ENCODE results near the gene BCL11A.

Gene BCL11A

GRCh38 chr2:60486067-60486466 lies 67.4 kb downstream of the BCL11A start:
- ATAC-seq (ENCODE audit: low read depth) (no peak), DNase-seq (ENCODE audit: low spot score) (no peak)
- no peak overlapping the region for H3K27ac ChIP-seq (ENCODE audit: poor library complexity, severe bottlenecking)
- no peaks in the 10 kb centered on the region for H3K4me1 ChIP-seq (ENCODE audit: insufficient read depth, poor library complexity, severe bottlenecking)
- no peak for TF ChIP-seq CTCF (IDR thresholded peaks at IDR 0.05; ENCODE audit: poor library complexity, severe bottlenecking)
- H3K4me3 ChIP-seq (ENCODE audit: severe bottlenecking) = no peak overlapping the region
- no peaks in the 10 kb centered on the region for H3K9me3 ChIP-seq (ENCODE audit: severe bottlenecking)
- H3K36me3 ChIP-seq (ENCODE audit: low read depth) = no peaks in the 10 kb centered on the region
- H3K27me3 ChIP-seq (ENCODE audit: insufficient read depth, poor library complexity, severe bottlenecking) = no peaks in the 10 kb centered on the region

- no peak for ATAC-seq (ENCODE audit: low read depth)
- no peaks in the 10 kb centered on the region for H3K36me3 ChIP-seq (ENCODE audit: low read depth)
- TF ChIP-seq CTCF (IDR thresholded peaks at IDR 0.05; ENCODE audit: poor library complexity, severe bottlenecking) = no peak
- H3K27ac ChIP-seq (ENCODE audit: poor library complexity, severe bottlenecking) = no peak overlapping the region
- DNase-seq (ENCODE audit: low spot score) = no peak
- H3K27me3 ChIP-seq (ENCODE audit: insufficient read depth, poor library complexity, severe bottlenecking) = no peaks in the 10 kb centered on the region
- H3K4me3 ChIP-seq (ENCODE audit: severe bottlenecking) = no peak overlapping the region
- no peaks in the 10 kb centered on the region for H3K9me3 ChIP-seq (ENCODE audit: severe bottlenecking)
- no peaks in the 10 kb centered on the region for H3K4me1 ChIP-seq (ENCODE audit: insufficient read depth, poor library complexity, severe bottlenecking)
These were observed 67.9 kb downstream of the BCL11A start for GRCh38 chr2:60485550-60485949.

- Histone ChIP-seq H3K27ac (ENCODE audit: poor library complexity, severe bottlenecking) (no peak overlapping the region), H3K4me3 (ENCODE audit: severe bottlenecking) (no peak overlapping the region), H3K9me3 (ENCODE audit: severe bottlenecking) (no peaks in the 10 kb centered on the region), H3K4me1 (ENCODE audit: insufficient read depth, poor library complexity, severe bottlenecking) (peaks cover 3% of the 10 kb centered on the region), H3K27me3 (ENCODE audit: insufficient read depth, poor library complexity, severe bottlenecking) (no peaks in the 10 kb centered on the region), H3K36me3 (ENCODE audit: low read depth) (no peaks in the 10 kb centered on the region)
- DNase-seq (ENCODE audit: low spot score) (no peak), ATAC-seq (ENCODE audit: low read depth) (no peak)
- no peak for TF ChIP-seq CTCF (IDR thresholded peaks at IDR 0.05; ENCODE audit: poor library complexity, severe bottlenecking)
These were observed 68.4 kb downstream of the BCL11A start for GRCh38 chr2:60485055-60485454.

- Histone ChIP-seq H3K27ac (ENCODE audit: poor library complexity, severe bottlenecking) (no peak overlapping the region), H3K27me3 (ENCODE audit: insufficient read depth, poor library complexity, severe bottlenecking) (no peaks in the 10 kb centered on the region), H3K4me3 (ENCODE audit: severe bottlenecking) (no peak overlapping the region), H3K9me3 (ENCODE audit: severe bottlenecking) (no peaks in the 10 kb centered on the region), H3K36me3 (ENCODE audit: low read depth) (no peaks in the 10 kb centered on the region), H3K4me1 (ENCODE audit: insufficient read depth, poor library complexity, severe bottlenecking) (peaks cover 11% of the 10 kb centered on the region)
- no peak for ATAC-seq (ENCODE audit: low read depth)
- DNase-seq (ENCODE audit: low spot score) = no peak
- TF ChIP-seq CTCF (IDR thresholded peaks at IDR 0.05; ENCODE audit: poor library complexity, severe bottlenecking) = no peak
These were observed 69.3 kb downstream of the BCL11A start for GRCh38 chr2:60484133-60484645.

GRCh38 chr2:60483401-60483800 lies 70.1 kb downstream of the BCL11A start:
- Histone ChIP-seq H3K4me3 (ENCODE audit: severe bottlenecking) (no peak overlapping the region), H3K4me1 (ENCODE audit: insufficient read depth, poor library complexity, severe bottlenecking) (peaks cover 14% of the 10 kb centered on the region), H3K9me3 (ENCODE audit: severe bottlenecking) (no peaks in the 10 kb centered on the region), H3K27ac (ENCODE audit: poor library complexity, severe bottlenecking) (no peak overlapping the region), H3K36me3 (ENCODE audit: low read depth) (no peaks in the 10 kb centered on the region), H3K27me3 (ENCODE audit: insufficient read depth, poor library complexity, severe bottlenecking) (no peaks in the 10 kb centered on the region)
- TF ChIP-seq CTCF (IDR thresholded peaks at IDR 0.05; ENCODE audit: poor library complexity, severe bottlenecking) = no peak
- ATAC-seq (ENCODE audit: low read depth) (no peak), DNase-seq (ENCODE audit: low spot score) (no peak)

All from RWPE2 (cell line).